Gastroesophageal sphincter (tissue), 3 donors: ENCODE results near the gene BTN3A1.

Source experiments
- POLR2A ChIP-seq, 2 donors: fragments of 450-650 bp; IDR thresholded peaks; one replicate each; pipeline ENCODE4 v1.6.1; 2017; ENCODE audit warnings: antibody characterized with exemption in 2 of 2, mild to moderate bottlenecking in 2 of 2, moderate library complexity in 1 of 2
- POLR2AphosphoS5 ChIP-seq: sonication (generic); formaldehyde crosslinking; IDR thresholded peaks from one replicate; pipeline ENCODE4 v1.6.1; 2017; ENCODE audit warnings: antibody characterized with exemption
- TF ChIP-seq, protein P1 (sequence below), 4 experiments: fragments of 200-600 bp in 2 of 4; fragments of 450-650 bp in 2 of 4; sonication (generic) in 1 of 4; IDR thresholded peaks; one replicate each; pipeline ENCODE4 v1.5.1; 2017 to 2019; ENCODE audit warnings: antibody characterized with exemption in 4 of 4, mild to moderate bottlenecking in 2 of 4, moderate library complexity in 2 of 4

DNA sequence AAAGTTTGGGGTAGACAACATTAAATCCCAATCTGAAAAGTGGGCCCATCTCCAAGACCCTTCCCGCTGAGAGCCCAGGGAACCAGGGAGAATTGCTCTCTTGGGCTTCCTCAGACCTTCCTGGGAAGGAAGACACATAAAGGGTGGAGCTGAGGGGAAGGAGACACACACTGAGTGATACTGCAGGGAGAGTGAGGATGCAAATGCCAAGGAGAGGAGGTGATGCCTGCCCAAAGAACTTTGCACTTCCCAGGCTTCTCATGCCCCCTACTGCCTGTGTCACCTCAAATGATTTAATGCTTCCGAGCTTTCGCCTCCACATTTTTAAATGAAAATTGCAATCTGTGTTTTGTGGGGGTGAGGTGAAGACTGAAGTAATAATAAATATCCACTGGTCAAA lies 48.2 kb downstream of the BTN3A1 start:
- TF ChIP-seq POLR2A (IDR thresholded peaks at IDR 0.05) (no peak), POLR2AphosphoS5 (no peak)
- TF ChIP-seq, protein P1, sequence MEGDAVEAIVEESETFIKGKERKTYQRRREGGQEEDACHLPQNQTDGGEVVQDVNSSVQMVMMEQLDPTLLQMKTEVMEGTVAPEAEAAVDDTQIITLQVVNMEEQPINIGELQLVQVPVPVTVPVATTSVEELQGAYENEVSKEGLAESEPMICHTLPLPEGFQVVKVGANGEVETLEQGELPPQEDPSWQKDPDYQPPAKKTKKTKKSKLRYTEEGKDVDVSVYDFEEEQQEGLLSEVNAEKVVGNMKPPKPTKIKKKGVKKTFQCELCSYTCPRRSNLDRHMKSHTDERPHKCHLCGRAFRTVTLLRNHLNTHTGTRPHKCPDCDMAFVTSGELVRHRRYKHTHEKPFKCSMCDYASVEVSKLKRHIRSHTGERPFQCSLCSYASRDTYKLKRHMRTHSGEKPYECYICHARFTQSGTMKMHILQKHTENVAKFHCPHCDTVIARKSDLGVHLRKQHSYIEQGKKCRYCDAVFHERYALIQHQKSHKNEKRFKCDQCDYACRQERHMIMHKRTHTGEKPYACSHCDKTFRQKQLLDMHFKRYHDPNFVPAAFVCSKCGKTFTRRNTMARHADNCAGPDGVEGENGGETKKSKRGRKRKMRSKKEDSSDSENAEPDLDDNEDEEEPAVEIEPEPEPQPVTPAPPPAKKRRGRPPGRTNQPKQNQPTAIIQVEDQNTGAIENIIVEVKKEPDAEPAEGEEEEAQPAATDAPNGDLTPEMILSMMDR (IDR thresholded peaks at IDR 0.05) = no peak
